DMS153 treated with DMSO at 0.1 percent for 48 hours (cell line): ENCODE data around the gene GCKR.
"Not testable (repeated sequence)": the region's sequence is repeated elsewhere in the genome, so short reads cannot be mapped to it uniquely, and the experiment has no call there.

Experiments
- DNase-seq: peaks from one replicate; lab custom pipeline; 2025; ENCODE audit not compliant: unreplicated experiment; lab: John Stamatoyannopoulos, UW

Gene GCKR

GRCh38 chr2:27509326-27509725 lies 12.7 kb downstream of the GCKR start:
- DNase-seq = no peak

GRCh38 chr2:27518113-27518781 lies 21.6 kb downstream of the GCKR start:
- DNase-seq = no peak

GRCh38 chr2:27518782-27519113 lies 22.1 kb downstream of the GCKR start:
- DNase-seq = no peak

GRCh38 chr2:27520316-27520715 lies 23.7 kb downstream of the GCKR start:
- DNase-seq = no peak

- no peak for DNase-seq
Observed at GRCh38 chr2:27522400-27522945, 25.8 kb downstream of the GCKR start.

GRCh38 chr2:27527182-27527581 lies 30.5 kb downstream of the GCKR start:
- no peak for DNase-seq

- no peak for DNase-seq
Observed at GRCh38 chr2:27531983-27532382, 35.3 kb downstream of the GCKR start.

GRCh38 chr2:27537287-27537686 lies 40.6 kb downstream of the GCKR start:
- DNase-seq = no peak

- not testable (repeated sequence) for DNase-seq
Observed at GRCh38 chr2:27538839-27539450, 42.3 kb downstream of the GCKR start.

GRCh38 chr2:27539649-27540048 lies 43.0 kb downstream of the GCKR start:
- DNase-seq = not testable (repeated sequence)

- no peak for DNase-seq
Observed at GRCh38 chr2:27544143-27544821, 47.6 kb downstream of the GCKR start.

GRCh38 chr2:27545348-27546141 lies 48.9 kb downstream of the GCKR start:
- DNase-seq = no peak

- no peak for DNase-seq
Observed at GRCh38 chr2:27549303-27549702, 52.7 kb downstream of the GCKR start.

GRCh38 chr2:27551514-27551913 lies 54.9 kb downstream of the GCKR start:
- DNase-seq = no peak

- DNase-seq = no peak
Observed at GRCh38 chr2:27552941-27553340, 56.3 kb downstream of the GCKR start.

- DNase-seq = not testable (repeated sequence)
Observed at GRCh38 chr2:27554451-27554850, 57.8 kb downstream of the GCKR start.

GRCh38 chr2:27559228-27559627 lies 62.6 kb downstream of the GCKR start:
- DNase-seq = no peak

- DNase-seq = no peak
Observed at GRCh38 chr2:27561060-27561459, 64.4 kb downstream of the GCKR start.

GRCh38 chr2:27566628-27567027 lies 70.0 kb downstream of the GCKR start:
- DNase-seq = no peak

GRCh38 chr2:27569398-27569797 lies 72.8 kb downstream of the GCKR start:
- no peak for DNase-seq

GRCh38 chr2:27571197-27571596 lies 74.6 kb downstream of the GCKR start:
- DNase-seq = no peak
